Liver (tissue), 3 donors: ENCODE results near the gene NPIPA1.
"Not testable (repeated sequence)": the region's sequence is repeated elsewhere in the genome, so short reads cannot be mapped to it uniquely, and the experiment has no call there.

ENCODE experiments used
- GABPA ChIP-seq, 2 donors: IDR thresholded peaks in 1 of 2; conservative IDR thresholded peaks in 1 of 2; 2 replicates each; pipeline ENCODE4 v1.6.1; 2016; ENCODE audit warnings: antibody characterized with exemption in 2 of 2, mild to moderate bottlenecking in 1 of 2, moderate library complexity in 1 of 2
- HNF4G ChIP-seq: IDR thresholded peaks from 2 replicates; pipeline ENCODE4 v1.6.1; 2016; ENCODE audit warnings: antibody characterized with exemption
- JUND ChIP-seq, 2 donors: IDR thresholded peaks; 2 replicates each; pipeline ENCODE4 v1.6.1; 2016; ENCODE audit warnings: antibody characterized with exemption in 2 of 2
- RAD21 ChIP-seq, 2 donors: IDR thresholded peaks; 2 replicates each; pipeline ENCODE4 v1.6.1; 2016; ENCODE audit warnings: antibody characterized with exemption in 2 of 2, mild to moderate bottlenecking in 2 of 2
- RXRA ChIP-seq, 2 donors: IDR thresholded peaks; 2 replicates each; pipeline ENCODE4 v1.6.1; 2017 to 2018; ENCODE audit warnings: antibody characterized with exemption in 2 of 2, mild to moderate bottlenecking in 1 of 2
- SP1 ChIP-seq: IDR thresholded peaks from 2 replicates; pipeline ENCODE4 v1.6.1; 2018; ENCODE audit warnings: antibody characterized with exemption, mild to moderate bottlenecking
- TAF1 ChIP-seq: conservative IDR thresholded peaks from 2 replicates; pipeline ENCODE4 v1.6.1; 2016; ENCODE audit warnings: antibody characterized with exemption, mild to moderate bottlenecking
- YY1 ChIP-seq: IDR thresholded peaks from 2 replicates; pipeline ENCODE4 v1.6.1; 2016; ENCODE audit warnings: antibody characterized with exemption, mild to moderate bottlenecking
- TF ChIP-seq, protein P1 (sequence below): fragments of 150-350 bp; IDR thresholded peaks from 2 replicates; pipeline ENCODE4 v1.5.1; 2017; ENCODE audit warnings: improper control_type of control experiment, low read depth, low read length; ENCODE audit not compliant: missing input control
- TF ChIP-seq, protein P2 (sequence below): IDR thresholded peaks from 2 replicates; pipeline ENCODE4 v1.6.1; 2016; ENCODE audit warnings: antibody characterized with exemption
- TF ChIP-seq, protein P3 (sequence below): IDR thresholded peaks from 2 replicates; pipeline ENCODE4 v1.6.1; 2016; ENCODE audit warnings: antibody characterized with exemption, mild to moderate bottlenecking
- TF ChIP-seq, protein P4 (sequence below): IDR thresholded peaks from 2 replicates; pipeline ENCODE4 v1.6.1; 2016; ENCODE audit warnings: antibody characterized with exemption
- donor health status: healthy.
- donor health status: healthy.

DNA sequence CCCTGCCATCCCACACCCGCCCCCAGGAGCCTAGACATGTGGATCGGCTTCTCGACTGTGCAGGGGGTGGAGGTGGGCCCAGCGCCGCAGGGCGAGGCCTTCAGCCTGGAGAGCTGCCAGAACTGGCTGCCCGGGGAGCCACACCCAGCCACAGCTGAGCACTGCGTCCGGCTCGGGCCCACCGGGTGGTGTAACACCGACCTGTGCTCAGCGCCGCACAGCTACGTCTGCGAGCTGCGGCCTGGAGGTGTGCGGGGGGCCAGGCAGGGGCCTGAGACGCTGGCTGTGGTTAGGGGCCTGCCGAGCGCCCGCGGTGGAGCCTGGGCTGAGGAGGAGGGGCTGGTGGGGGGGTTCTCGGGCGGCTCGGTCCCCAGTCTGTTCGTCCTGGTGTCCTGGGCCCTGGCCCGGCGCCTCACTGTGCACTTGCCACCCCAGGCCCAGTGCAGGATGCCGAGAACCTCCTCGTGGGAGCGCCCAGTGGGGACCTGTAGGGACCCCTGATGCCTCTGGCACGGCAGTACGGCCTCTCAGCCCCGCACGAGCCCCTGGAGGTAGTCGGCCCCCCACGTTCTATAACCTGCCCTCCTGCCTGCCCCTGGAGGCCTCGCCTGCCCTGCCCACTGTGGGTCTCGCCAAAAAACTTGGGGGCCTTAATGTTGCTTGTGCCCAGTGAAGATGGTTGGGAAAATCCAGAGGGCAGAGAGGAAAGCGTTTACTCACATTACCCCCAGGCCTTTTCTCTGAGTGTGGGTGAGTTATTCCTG lies 17.2 kb upstream of the NPIPA1 start:
- TF ChIP-seq YY1; RXRA (IDR thresholded peaks at IDR 0.05); JUND (IDR thresholded peaks at IDR 0.05); SP1; TAF1; RAD21 (IDR thresholded peaks at IDR 0.05); GABPA (IDR thresholded peaks at IDR 0.05 in 1 of 2, conservative IDR thresholded peaks at IDR 0.05 in 1 of 2); HNF4G: not testable (repeated sequence)
- TF ChIP-seq, protein P1, sequence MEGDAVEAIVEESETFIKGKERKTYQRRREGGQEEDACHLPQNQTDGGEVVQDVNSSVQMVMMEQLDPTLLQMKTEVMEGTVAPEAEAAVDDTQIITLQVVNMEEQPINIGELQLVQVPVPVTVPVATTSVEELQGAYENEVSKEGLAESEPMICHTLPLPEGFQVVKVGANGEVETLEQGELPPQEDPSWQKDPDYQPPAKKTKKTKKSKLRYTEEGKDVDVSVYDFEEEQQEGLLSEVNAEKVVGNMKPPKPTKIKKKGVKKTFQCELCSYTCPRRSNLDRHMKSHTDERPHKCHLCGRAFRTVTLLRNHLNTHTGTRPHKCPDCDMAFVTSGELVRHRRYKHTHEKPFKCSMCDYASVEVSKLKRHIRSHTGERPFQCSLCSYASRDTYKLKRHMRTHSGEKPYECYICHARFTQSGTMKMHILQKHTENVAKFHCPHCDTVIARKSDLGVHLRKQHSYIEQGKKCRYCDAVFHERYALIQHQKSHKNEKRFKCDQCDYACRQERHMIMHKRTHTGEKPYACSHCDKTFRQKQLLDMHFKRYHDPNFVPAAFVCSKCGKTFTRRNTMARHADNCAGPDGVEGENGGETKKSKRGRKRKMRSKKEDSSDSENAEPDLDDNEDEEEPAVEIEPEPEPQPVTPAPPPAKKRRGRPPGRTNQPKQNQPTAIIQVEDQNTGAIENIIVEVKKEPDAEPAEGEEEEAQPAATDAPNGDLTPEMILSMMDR: not testable (repeated sequence)
- TF ChIP-seq, protein P2, sequence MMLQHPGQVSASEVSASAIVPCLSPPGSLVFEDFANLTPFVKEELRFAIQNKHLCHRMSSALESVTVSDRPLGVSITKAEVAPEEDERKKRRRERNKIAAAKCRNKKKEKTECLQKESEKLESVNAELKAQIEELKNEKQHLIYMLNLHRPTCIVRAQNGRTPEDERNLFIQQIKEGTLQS: not testable (repeated sequence)
- TF ChIP-seq, protein P3, sequence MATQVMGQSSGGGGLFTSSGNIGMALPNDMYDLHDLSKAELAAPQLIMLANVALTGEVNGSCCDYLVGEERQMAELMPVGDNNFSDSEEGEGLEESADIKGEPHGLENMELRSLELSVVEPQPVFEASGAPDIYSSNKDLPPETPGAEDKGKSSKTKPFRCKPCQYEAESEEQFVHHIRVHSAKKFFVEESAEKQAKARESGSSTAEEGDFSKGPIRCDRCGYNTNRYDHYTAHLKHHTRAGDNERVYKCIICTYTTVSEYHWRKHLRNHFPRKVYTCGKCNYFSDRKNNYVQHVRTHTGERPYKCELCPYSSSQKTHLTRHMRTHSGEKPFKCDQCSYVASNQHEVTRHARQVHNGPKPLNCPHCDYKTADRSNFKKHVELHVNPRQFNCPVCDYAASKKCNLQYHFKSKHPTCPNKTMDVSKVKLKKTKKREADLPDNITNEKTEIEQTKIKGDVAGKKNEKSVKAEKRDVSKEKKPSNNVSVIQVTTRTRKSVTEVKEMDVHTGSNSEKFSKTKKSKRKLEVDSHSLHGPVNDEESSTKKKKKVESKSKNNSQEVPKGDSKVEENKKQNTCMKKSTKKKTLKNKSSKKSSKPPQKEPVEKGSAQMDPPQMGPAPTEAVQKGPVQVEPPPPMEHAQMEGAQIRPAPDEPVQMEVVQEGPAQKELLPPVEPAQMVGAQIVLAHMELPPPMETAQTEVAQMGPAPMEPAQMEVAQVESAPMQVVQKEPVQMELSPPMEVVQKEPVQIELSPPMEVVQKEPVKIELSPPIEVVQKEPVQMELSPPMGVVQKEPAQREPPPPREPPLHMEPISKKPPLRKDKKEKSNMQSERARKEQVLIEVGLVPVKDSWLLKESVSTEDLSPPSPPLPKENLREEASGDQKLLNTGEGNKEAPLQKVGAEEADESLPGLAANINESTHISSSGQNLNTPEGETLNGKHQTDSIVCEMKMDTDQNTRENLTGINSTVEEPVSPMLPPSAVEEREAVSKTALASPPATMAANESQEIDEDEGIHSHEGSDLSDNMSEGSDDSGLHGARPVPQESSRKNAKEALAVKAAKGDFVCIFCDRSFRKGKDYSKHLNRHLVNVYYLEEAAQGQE: not testable (repeated sequence)
- TF ChIP-seq, protein P4, sequence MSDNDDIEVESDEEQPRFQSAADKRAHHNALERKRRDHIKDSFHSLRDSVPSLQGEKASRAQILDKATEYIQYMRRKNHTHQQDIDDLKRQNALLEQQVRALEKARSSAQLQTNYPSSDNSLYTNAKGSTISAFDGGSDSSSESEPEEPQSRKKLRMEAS: not testable (repeated sequence)
